SK-N-MC (cell line): Measurements from ENCODE around the gene VWA8.
"Not testable (repeated sequence)": the region's sequence is repeated elsewhere in the genome, so short reads cannot be mapped to it uniquely, and the experiment has no call there.

Source experiments
- DNase-seq: peaks from one replicate; pipeline ENCODE4 v3.0.0-alpha.2; 2011; ENCODE audit warnings: low read depth, low spot score
- H3K27ac ChIP-seq: fragments of 200-600 bp; sonication (generic); 2 replicates; pipeline ENCODE4 v1.5.1; 2016; ENCODE audit warnings: mixed run types
- H3K36me3 ChIP-seq: fragments of 200-600 bp; sonication (generic); 2 replicates; pipeline ENCODE4 v1.6.1; 2017; ENCODE audit warnings: antibody characterized with exemption, low read length, mixed read lengths; ENCODE audit not compliant: insufficient read depth
- H3K4me3 ChIP-seq: fragments of 200-600 bp; sonication (generic); 2 replicates; pipeline ENCODE4 v1.5.1; 2016
- H3K9ac ChIP-seq: fragments of 200-600 bp; sonication (generic); 2 replicates; pipeline ENCODE4 v1.8.0; 2017; ENCODE audit warnings: mixed run types, mixed read lengths; ENCODE audit not compliant: insufficient read length
- H3K9me3 ChIP-seq: fragments of 200-600 bp; sonication (generic); 2 replicates; pipeline ENCODE4 v1.6.1; 2017; ENCODE audit warnings: low read depth, mild to moderate bottlenecking, antibody characterized with exemption, low read length, moderate library complexity, mixed read lengths
- EZH2 ChIP-seq: fragments of 200-600 bp; sonication (generic); IDR thresholded peaks from one replicate; pipeline ENCODE4 v1.6.1; 2017; ENCODE audit warnings: antibody characterized with exemption
- FOXP2 ChIP-seq: optimal IDR thresholded peaks from 2 replicates; pipeline ENCODE3; 2011; ENCODE audit warnings: mild to moderate bottlenecking, moderate library complexity; ENCODE audit not compliant: insufficient read depth; ENCODE audit errors: extremely low read length, control extremely low read depth
- POLR2AphosphoS5 ChIP-seq: IDR thresholded peaks from 2 replicates; pipeline ENCODE4 v1.6.1; 2012; ENCODE audit warnings: mild to moderate bottlenecking, low read depth, low read length, borderline replicate concordance

Gene VWA8

DNA sequence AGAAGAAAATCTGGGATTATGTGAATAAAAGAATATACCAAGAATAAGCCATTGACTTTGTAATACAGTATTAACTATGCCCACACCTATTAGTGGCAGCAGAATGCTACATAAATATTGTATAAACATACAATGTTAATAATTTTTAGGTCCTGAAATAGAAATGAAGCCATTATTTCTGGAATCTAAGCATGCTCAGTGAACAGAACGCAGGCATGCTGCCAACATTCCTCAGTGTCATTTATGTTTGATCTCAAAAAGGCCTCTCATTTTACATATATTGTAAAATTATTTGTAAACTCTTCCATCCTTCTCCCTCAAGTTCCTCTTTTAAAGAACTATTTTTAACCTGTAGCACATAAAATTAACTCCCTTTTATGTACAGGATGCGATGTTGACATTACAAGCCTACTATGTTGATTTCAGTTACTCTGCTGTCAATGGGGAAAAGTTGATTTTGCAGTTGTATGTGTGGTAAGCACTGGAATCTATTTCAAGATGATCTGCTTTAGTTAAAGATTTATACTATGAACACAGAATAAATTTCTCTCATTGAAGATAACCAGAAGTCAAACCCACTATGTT, 118.8 kb downstream of the VWA8 start:
- H3K27ac ChIP-seq: peak overlapping the region; percentile 78
- no peaks in the 10 kb centered on the region for H3K9me3 ChIP-seq

DNA sequence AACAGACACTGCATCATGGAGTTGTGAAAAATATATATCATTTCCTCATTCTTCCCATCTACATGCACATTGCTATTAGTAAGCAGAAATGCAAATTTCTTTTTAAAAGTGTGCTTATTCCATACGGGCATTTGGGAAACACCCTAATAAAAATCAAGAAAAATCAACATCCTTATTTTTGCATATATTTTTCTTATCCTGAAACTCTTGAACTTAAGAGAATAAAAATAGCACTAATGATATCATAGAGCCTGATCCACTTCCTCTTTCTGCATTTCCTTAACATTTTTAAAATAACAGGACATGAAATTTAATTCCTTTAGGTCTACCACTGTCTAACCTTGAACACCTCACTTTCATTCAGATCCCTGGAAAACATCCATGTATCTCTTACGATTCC, 123.3 kb downstream of the VWA8 start:
- H3K9me3 ChIP-seq: no peaks in the 10 kb centered on the region
- H3K4me3 ChIP-seq: 0 out of 2 replicates have a peak overlapping the region, but pooled peaks have one; percentile 9
- DNase-seq: no peak
- peak overlapping the region; percentile 6 for H3K9ac ChIP-seq
- H3K36me3 ChIP-seq: peaks cover 6% of the 10 kb centered on the region; the same call in 1 of the 2 replicates
- peak overlapping the region; percentile 74 for H3K27ac ChIP-seq
- TF ChIP-seq POLR2AphosphoS5 (no peak), EZH2 (no peak), FOXP2 (no peak)

More for the DNA sequence above, 118.8 kb downstream of the VWA8 start:
- no peak overlapping the region for H3K9ac ChIP-seq
- peak overlapping the region; percentile 52; the same call in 1 of the 2 replicates for H3K4me3 ChIP-seq
- TF ChIP-seq POLR2AphosphoS5 (no peak), FOXP2 (no peak), EZH2 (no peak)
- 0 out of 2 replicates have a peak, but pooled peaks cover 3% of the 10 kb centered on the region for H3K36me3 ChIP-seq
- peak; percentile 68 for DNase-seq

DNA sequence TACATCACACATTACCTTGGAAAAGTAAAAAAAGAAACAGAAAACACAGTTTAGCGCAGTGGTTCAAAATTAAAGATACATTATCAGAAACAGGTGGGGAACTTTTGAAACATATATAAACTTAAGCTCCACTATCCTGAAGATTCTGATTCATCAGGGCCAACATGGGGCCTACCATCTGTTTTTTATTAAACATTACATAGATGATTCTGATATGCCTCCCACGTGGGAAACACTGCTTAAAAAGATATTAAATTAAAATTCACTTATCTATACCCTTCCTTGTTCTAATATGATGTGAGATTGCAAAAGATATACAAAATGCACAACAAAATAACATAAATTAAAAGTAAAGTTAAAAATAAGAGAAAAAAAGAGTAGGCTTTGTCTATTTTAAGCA, 125.0 kb downstream of the VWA8 start:
- peak; percentile 74 for DNase-seq
- TF ChIP-seq EZH2 (no peak), FOXP2 (no peak), POLR2AphosphoS5 (no peak)

DNA sequence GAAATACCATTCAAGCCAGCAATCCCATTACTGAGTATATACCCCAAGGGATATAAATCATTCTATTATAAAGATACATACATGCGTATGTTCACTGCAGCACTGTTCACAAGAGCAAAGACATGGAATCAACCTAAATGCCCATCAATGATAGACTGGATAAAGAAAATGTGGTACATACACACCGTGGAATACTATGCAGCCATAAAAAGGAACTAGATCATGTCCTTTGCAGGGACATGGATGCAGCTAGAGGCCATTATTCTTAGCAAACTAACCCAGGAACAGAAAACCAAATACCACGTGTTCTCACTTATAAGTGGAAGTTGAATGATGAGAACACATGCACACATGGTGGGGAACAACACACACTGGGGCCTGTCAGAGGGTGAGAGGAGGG, 126.2 kb downstream of the VWA8 start:
- not testable (repeated sequence) for H3K4me3 ChIP-seq, DNase-seq, H3K27ac ChIP-seq, H3K9me3 ChIP-seq, H3K36me3 ChIP-seq, H3K9ac ChIP-seq

More for the DNA sequence above, 125.0 kb downstream of the VWA8 start:
- Histone ChIP-seq H3K9ac (peak overlapping the region; percentile 14), H3K4me3 (peak overlapping the region; percentile 21; the same call in 1 of the 2 replicates), H3K27ac (peak overlapping the region; percentile 92), H3K9me3 (no peaks in the 10 kb centered on the region), H3K36me3 (peaks cover 6% of the 10 kb centered on the region; the same call in 1 of the 2 replicates)

DNA sequence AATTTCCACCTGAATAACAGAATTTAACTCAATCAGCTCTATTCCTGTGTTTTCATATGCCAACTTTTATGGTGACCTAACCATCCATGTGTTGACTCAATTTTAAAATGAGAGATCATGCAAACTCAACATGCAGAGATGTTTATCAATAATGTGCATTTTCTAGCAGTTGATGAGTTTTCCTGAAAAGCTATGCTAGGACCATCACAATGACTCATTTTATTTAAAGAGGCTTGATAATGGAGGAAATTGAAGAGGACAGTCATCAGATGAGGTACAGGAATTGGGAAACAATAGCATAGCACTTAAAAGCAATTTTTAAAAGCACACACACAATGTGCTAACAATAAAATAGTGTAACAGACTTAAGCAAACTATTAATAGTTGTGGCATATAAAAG, 127.1 kb downstream of the VWA8 start:
- DNase-seq: no peak
- no peak overlapping the region for H3K4me3 ChIP-seq
- H3K36me3 ChIP-seq: peaks cover 6% of the 10 kb centered on the region; the same call in 1 of the 2 replicates
- no peak overlapping the region for H3K27ac ChIP-seq
- no peak overlapping the region for H3K9ac ChIP-seq
- no peaks in the 10 kb centered on the region for H3K9me3 ChIP-seq
- TF ChIP-seq EZH2: no peak
- TF ChIP-seq POLR2AphosphoS5: no peak
- TF ChIP-seq FOXP2: no peak

DNA sequence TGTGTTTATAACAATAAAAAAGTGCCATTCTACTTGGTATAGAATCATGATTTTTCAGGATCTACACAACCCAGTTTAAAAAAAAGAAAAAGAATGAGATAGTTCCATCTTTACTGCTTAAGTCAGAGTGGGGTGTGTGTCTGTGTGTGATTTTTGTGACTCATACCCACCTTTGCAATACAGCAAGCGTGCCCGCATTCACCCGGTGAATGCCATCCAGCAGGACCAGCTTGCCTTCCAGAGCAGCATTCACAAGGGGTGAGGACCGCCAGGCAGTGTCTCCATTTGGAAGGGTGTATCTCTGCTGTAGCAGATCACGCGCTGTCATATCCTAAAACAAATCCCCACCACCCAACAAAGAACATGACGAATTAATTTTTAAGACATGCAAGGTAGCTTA, 127.7 kb downstream of the VWA8 start:
- Histone ChIP-seq H3K4me3 (no peak overlapping the region), H3K36me3 (peaks cover 6% of the 10 kb centered on the region; the same call in 1 of the 2 replicates), H3K9me3 (no peaks in the 10 kb centered on the region), H3K9ac (no peak overlapping the region), H3K27ac (no peak overlapping the region)
- no peak for DNase-seq
- TF ChIP-seq FOXP2: no peak
- no peak for TF ChIP-seq POLR2AphosphoS5
- TF ChIP-seq EZH2: no peak

DNA sequence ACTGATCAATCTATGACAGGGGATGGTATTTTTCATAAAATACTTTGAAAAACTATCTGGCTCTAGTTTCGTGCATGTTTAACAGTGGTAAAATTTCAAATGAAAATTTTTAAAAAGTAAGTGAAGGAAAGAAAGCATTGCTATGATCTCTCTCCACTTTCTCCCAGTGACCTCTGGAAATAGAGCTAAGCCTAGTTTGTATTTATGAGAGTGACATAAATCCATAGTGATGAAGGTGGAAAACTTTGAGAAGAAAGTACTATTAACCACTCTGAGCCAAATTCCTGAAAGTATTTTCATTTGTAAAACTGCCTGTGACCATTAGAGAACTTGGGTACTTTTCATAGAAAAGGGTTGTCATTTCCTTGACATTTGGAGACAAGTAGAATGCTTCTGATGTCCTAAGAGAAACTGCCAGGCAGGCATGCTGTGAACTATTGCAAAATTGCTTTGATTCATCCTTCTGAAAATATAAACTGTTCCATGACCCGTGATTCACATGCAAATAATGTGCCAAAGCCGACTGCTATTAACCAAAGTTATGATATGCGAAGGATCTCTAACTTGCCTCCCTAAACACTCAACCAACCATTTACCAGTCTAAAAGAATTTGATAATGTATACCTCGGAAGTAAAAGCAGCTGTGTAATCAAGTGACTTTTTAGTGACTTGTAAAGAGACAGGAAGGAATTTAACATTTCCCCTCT, 133.2 kb downstream of the VWA8 start:
- H3K27ac ChIP-seq: peak overlapping the region; percentile 49; the same call in 1 of the 2 replicates
- TF ChIP-seq FOXP2: no peak
- TF ChIP-seq POLR2AphosphoS5: no peak
- no peak for DNase-seq
- no peak overlapping the region for H3K9ac ChIP-seq
- H3K4me3 ChIP-seq: no peak overlapping the region
- H3K36me3 ChIP-seq: no peaks in the 10 kb centered on the region; the same call in 1 of the 2 replicates
- H3K9me3 ChIP-seq: no peaks in the 10 kb centered on the region

DNA sequence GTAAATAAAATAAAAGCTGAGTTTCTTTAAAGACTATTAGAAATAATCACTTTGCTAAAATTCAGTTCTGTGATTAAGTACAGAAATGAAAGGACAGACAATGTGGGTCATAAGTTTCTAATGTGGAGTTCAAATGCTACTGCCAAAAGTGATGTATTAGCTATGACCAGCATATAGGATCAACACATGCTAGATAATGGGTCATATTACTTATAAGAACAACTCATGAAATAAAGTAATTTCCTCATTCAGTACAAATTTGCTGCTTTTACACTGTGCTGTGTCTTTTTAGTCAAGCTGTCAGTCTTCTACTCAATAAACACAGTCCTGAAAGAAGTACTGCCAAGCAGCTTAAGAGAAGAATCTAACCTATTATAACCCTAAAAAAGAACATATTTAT, 135.2 kb downstream of the VWA8 start:
- Histone ChIP-seq H3K4me3 (no peak overlapping the region), H3K9me3 (no peaks in the 10 kb centered on the region), H3K36me3 (no peaks in the 10 kb centered on the region; the same call in 1 of the 2 replicates), H3K9ac (no peak overlapping the region), H3K27ac (no peak overlapping the region)
- TF ChIP-seq POLR2AphosphoS5: no peak
- no peak for TF ChIP-seq FOXP2
- TF ChIP-seq EZH2: no peak
- DNase-seq: no peak
